ENCODE data around the gene POU6F2. TPM values are rescaled to one million over a fixed set of nuclear protein-coding genes. Genes with fewer than 3 reads are reported as not detected.
"Not testable (repeated sequence)": the region's sequence is repeated elsewhere in the genome, so short reads cannot be mapped to it uniquely, and the experiment has no call there.

Gene POU6F2
- total and polyA plus RNA-seq, 9 of the 15 experiments (the other 6 are each of a cell fraction or from before 2014, with no cell fraction given), result 0.29 to 1.5 (median 0.96) TPM

DNA sequence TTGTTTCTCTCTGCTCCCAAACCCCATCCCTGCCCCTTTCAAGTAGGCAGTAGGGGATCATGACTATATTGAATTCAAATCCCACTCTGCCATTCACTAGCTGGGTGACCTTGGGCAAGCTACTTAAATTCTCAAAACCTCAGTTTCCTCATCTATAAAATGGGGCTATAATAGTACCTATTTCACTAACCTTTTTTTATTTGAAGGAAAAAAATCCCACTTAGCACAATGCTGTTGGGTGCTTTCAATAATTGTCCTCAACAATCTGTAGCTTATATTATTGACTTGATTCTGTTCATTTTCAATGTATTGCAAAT is 398.1 kb downstream of the POU6F2 start:
- Histone ChIP-seq H2AFZ (ENCODE audit: low read depth, low read length) (no peak overlapping the region), H3K9ac (ENCODE audit: insufficient read depth in 1 of 2, low read depth in 2 of 2, low read length in 2 of 2) (no peak overlapping the region), H3K4me2 (ENCODE audit: insufficient read depth, low read length) (no peak overlapping the region), H3K79me2 (ENCODE audit: control insufficient read depth, insufficient read depth, low read length) (no peaks in the 10 kb centered on the region), H3K27ac (ENCODE audit: extremely low read depth, low read depth, low read length) (no peak overlapping the region), H3K36me3 (ENCODE audit: control insufficient read depth, insufficient read depth, low read length) (no peaks in the 10 kb centered on the region), H3K9me3 (replicated peaks; ENCODE audit: control insufficient read depth, insufficient read depth, low read depth, low read length) (no peaks in the 10 kb centered on the region), H3K4me3 (no peak overlapping the region), H3K9me1 (ENCODE audit: control insufficient read depth, insufficient read depth, low read length) (no peaks in the 10 kb centered on the region), H3K4me1 (replicated peaks in 1 of 2; ENCODE audit: control insufficient read depth in 2 of 2, insufficient read depth in 2 of 2, low read length in 2 of 2) (no peaks in the 10 kb centered on the region), H4K20me1 (replicated peaks; ENCODE audit: control insufficient read depth, insufficient read depth, low read length) (no peaks in the 10 kb centered on the region; the same call in 1 of the 2 replicates), H3K27me3 (ENCODE audit: control insufficient read depth in 2 of 2, insufficient read depth in 2 of 2, low read length in 2 of 2) (peaks cover 4 to 5% of the 10 kb centered on the region in 2 experiments; a peak in 3 of 5 replicates)
- no peak for TF ChIP-seq CBFA2T3 (IDR thresholded peaks at IDR 0.05)
- TF ChIP-seq RBM25 (IDR thresholded peaks at IDR 0.05; ENCODE audit: low read depth, low read length, severe bottlenecking), result peak; percentile 69
- TF ChIP-seq, protein P1, sequence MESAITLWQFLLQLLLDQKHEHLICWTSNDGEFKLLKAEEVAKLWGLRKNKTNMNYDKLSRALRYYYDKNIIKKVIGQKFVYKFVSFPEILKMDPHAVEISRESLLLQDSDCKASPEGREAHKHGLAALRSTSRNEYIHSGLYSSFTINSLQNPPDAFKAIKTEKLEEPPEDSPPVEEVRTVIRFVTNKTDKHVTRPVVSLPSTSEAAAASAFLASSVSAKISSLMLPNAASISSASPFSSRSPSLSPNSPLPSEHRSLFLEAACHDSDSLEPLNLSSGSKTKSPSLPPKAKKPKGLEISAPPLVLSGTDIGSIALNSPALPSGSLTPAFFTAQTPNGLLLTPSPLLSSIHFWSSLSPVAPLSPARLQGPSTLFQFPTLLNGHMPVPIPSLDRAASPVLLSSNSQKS (CRISPR knock-in tag; IDR thresholded peaks at IDR 0.05), result no peak
- TF ChIP-seq, protein P2, sequence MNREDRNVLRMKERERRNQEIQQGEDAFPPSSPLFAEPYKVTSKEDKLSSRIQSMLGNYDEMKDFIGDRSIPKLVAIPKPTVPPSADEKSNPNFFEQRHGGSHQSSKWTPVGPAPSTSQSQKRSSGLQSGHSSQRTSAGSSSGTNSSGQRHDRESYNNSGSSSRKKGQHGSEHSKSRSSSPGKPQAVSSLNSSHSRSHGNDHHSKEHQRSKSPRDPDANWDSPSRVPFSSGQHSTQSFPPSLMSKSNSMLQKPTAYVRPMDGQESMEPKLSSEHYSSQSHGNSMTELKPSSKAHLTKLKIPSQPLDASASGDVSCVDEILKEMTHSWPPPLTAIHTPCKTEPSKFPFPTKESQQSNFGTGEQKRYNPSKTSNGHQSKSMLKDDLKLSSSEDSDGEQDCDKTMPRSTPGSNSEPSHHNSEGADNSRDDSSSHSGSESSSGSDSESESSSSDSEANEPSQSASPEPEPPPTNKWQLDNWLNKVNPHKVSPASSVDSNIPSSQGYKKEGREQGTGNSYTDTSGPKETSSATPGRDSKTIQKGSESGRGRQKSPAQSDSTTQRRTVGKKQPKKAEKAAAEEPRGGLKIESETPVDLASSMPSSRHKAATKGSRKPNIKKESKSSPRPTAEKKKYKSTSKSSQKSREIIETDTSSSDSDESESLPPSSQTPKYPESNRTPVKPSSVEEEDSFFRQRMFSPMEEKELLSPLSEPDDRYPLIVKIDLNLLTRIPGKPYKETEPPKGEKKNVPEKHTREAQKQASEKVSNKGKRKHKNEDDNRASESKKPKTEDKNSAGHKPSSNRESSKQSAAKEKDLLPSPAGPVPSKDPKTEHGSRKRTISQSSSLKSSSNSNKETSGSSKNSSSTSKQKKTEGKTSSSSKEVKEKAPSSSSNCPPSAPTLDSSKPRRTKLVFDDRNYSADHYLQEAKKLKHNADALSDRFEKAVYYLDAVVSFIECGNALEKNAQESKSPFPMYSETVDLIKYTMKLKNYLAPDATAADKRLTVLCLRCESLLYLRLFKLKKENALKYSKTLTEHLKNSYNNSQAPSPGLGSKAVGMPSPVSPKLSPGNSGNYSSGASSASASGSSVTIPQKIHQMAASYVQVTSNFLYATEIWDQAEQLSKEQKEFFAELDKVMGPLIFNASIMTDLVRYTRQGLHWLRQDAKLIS (CRISPR knock-in tag; IDR thresholded peaks at IDR 0.05), result no peak
- no peak for TF ChIP-seq NFE2L1 (tag; IDR thresholded peaks at IDR 0.05; ENCODE audit: borderline replicate concordance, low read depth)
- TF ChIP-seq FOXJ3 (CRISPR knock-in tag; IDR thresholded peaks at IDR 0.05), result no peak
- no peak for DNase-seq (ENCODE audit: extremely low read depth in 1 of 4, low spot score in 3 of 4)
- ATAC-seq, result no peak
- ChIA-PET CTCF (ENCODE audit: low intra/inter-chr PET ratio) (no interaction called here), POLR2A (interaction anchor here (0.6 kb wide), 1 partner anchor 20 kb away, joined by 3 read pairs; no protein-coding TSS in a partner anchor)
- intact Hi-C loops (cut with micrococcal nuclease), result no loop called here
- BruUV-seq (replicated peaks), result no TSS peak
- no peak for FAIRE-seq
- in situ Hi-C loops (cut with MboI), result no loop called here

DNA sequence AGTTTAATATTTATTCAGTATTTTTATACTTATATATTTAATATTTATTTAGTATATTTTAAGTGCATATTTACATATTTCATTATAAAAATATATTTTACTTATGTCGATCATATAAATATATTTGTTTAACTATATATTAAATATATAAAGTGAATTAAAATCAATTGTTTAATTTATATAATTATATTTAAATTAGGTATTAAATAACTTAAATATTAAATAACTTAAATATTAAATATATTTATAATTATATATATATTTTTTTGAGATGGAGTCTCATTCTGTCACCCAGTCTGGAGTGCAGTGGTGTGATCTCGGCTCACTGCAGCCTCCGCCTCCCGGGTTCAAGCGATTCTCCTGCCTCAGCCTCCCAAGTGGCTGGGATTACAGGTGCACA is 399.2 kb downstream of the POU6F2 start:
- H3K27ac ChIP-seq (ENCODE audit: extremely low read depth, low read depth, low read length); H3K9me3 ChIP-seq (replicated peaks; ENCODE audit: control insufficient read depth, insufficient read depth, low read depth, low read length); H3K36me3 ChIP-seq (ENCODE audit: control insufficient read depth, insufficient read depth, low read length); DNase-seq (ENCODE audit: extremely low read depth in 1 of 4, low spot score in 3 of 4); H4K20me1 ChIP-seq (replicated peaks; ENCODE audit: control insufficient read depth, insufficient read depth, low read length); H3K4me1 ChIP-seq (replicated peaks in 1 of 2; ENCODE audit: control insufficient read depth in 2 of 2, insufficient read depth in 2 of 2, low read length in 2 of 2); H3K27me3 ChIP-seq (ENCODE audit: control insufficient read depth in 2 of 2, insufficient read depth in 2 of 2, low read length in 2 of 2); FAIRE-seq; H3K9ac ChIP-seq (ENCODE audit: insufficient read depth in 1 of 2, low read depth in 2 of 2, low read length in 2 of 2); H3K4me3 ChIP-seq; H2AFZ ChIP-seq (ENCODE audit: low read depth, low read length); in situ Hi-C loops (cut with MboI); H3K9me1 ChIP-seq (ENCODE audit: control insufficient read depth, insufficient read depth, low read length); intact Hi-C loops (cut with micrococcal nuclease); BruUV-seq (replicated peaks); H3K4me2 ChIP-seq (ENCODE audit: insufficient read depth, low read length); POLR2A ChIA-PET; H3K79me2 ChIP-seq (ENCODE audit: control insufficient read depth, insufficient read depth, low read length); ATAC-seq; CTCF ChIA-PET (ENCODE audit: low intra/inter-chr PET ratio): not testable (repeated sequence)
- 5% methylated on average over 5 of the region's 5 CpGs for WGBS (ENCODE audit: insufficient coverage, low coverage, missing lambda C conversion rate)
